ENCODE data around the gene PLXNA2.

The PLXNA2 gene

GRCh38 chr1:208004851-208005250 is 239.3 kb downstream of the PLXNA2 start:
- no peak for DNase-seq

- no peak for DNase-seq
Measured at GRCh38 chr1:208003241-208003640, 240.9 kb downstream of the PLXNA2 start.

- DNase-seq: no peak
Measured at GRCh38 chr1:208002672-208003071, 241.5 kb downstream of the PLXNA2 start.

- no peak for DNase-seq
Measured at GRCh38 chr1:208002078-208002477, 242.1 kb downstream of the PLXNA2 start.

GRCh38 chr1:208000504-208000903 is 243.7 kb downstream of the PLXNA2 start:
- no peak for DNase-seq

DNA sequence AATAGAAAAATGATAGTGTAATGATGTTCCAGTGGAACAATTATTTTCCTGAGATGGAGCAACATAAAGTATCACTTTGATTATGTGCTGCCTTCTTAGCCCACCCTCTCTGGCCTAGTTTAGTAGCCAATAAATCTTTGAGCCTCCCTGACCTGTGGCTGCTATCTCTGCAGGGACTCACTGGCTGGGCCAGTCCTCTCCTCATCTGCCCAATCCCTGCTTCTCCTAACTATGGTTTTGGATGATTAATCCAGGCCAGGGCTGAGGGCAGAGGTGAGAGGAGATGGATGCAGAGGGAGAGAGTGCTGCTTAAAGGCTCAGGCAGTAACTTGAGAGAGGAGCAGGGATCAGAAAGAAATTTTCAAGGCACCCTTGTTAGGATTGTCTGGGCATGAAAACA is 244.2 kb downstream of the PLXNA2 start:
- no peak for DNase-seq

GRCh38 chr1:207999274-207999915 is 244.8 kb downstream of the PLXNA2 start:
- no peak for DNase-seq

DNA sequence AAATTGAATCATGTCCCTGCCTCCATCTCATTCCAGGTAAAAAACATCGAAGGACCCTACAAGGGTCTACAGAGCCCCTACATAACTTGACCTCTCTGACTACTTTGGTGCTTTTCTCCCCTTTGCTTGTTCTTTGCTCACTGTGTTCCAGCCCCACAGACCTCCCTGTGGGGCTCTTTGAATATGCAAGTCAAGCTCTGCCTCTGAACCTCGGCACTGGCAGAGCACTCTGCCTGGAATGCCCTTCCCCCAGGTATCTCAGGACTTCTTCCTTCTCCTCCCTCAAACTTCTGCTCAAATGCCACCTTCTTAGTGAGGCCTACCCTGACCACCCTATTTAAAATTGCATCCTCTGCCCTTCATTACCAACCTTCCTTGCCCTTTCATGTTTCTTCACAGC is 245.5 kb downstream of the PLXNA2 start:
- no peak for DNase-seq

GRCh38 chr1:207997486-207998268 is 246.5 kb downstream of the PLXNA2 start:
- peak; percentile 87 for DNase-seq

DNA sequence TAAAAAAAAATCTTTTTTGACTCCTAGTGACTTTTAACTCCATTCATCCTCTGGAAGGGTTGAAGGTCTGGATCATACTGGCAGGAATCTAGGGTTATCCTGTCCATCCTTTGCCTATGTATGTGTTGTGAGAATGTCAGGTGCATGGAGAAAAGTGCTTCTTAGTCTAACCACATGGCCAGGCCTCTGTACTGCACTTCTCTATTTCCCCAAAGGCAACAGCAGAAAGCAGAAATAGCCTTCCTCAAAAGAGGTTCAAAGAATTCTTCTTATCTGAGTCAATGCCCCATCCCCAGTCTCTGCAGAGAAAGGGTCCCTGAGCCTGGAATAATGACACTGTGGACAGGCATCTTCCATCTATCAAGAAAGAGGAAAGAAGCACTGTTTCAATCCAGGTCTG is 247.5 kb downstream of the PLXNA2 start:
- no peak for DNase-seq

DNA sequence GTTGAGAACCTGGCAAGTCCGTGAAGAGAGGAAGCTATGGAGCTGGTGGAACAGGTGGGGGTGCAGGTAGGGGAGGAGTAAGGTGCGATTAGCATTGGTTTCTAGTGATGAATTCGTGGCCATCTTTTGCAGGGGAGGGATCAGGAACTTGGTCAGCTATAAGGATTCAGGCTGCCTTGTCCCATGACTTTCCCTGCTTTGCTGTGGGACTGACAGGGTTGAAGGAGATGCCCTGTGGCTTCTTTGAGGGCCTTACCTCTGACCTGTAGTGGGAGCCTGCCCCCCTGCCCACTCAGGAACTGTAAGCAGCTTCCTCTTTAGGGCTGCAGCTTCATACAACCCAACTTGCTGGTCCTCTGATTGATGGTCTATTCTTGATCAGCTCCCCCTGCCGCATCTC is 248.6 kb downstream of the PLXNA2 start:
- DNase-seq: no peak

DNA sequence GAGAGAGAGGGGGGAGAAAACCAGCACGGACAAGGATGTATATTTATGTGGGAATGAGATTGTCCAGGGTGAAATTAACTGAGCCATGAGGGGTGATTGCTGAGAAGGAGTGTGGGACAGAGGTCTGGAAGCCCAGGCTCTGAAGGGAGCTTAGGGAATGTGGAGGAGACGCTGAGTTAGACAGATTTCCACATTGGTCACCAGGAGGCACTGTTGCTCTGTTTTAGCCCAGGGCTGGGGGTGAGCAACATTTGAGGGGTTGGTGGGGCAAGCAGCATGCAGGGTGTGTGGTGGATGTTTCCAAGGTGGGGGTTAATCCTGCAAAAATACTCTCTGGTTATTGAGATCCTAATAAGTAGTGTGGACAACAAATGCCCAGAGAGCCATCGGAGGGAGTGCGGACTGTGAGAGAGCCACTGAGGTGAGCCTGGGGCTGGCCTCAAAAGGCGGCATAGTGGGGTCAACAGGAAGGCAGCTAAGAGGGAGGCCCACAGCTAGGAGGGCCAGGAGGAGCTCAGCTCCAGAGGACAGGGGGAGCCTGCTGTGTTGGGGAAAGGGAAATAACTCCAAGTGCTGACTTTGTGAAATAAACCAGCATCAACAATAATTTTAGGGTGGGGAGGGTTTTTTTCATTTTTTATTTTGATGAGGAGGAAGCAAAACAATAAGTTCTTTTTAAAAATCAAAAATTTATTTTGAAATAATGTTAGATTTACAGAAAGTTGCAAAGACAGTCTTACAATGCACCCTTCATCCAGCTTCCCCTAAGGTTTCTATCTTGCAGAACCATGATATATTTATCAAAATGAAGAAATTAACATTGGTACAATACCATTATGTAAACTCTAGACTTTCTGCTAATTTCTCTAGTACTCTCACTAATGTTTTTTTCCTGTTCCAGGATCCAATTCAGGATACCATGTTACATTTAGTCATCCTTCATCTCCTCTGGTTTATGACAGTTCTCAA is 250.4 kb downstream of the PLXNA2 start:
- DNase-seq: peak; percentile 12

DNA sequence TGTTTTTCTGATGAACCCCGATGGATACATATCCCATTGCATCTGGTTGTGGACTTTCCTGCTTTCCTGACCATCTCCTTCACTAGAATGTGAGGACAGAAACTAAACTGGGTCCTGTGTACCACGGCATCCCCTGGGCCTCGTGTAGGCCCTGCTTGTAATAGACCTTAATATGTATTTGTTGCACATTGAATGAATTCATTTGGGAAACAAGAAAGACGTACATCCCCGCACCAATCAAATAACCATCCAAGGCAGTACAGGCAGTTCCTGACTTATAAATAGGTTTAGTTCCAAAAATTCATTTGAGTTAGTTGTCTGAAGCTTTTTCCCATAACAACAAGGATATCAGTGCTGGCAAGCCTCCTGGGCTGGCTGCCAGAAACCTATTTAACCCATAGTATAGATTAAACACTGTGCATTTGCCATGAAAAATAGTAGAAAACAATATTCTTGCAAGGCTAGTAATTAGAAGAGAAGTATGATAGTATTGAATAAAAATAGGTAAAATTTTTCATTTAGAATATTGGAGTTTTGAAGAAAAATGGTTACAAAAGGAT is 251.4 kb downstream of the PLXNA2 start:
- DNase-seq: no peak

DNA sequence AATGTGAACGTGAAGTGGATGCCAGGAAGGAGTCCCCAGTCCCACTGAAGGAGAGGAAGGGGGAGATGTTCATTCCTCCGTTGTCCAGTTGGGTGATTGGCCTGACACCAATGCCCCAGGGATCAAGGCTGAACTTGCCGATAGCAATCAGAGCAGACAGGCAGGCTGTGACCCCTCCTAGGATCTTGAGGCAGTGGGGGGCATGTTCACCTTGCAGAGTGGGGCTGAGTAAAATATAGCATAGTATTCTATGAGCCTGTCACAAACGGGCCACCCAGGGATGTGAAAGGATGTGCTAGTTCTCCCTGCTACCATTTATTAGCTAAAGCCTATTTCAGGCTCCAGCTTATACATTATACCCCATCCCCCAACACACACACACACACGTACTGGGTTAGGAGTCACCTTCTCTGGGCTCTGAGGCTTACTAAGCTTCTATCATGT is 252.6 kb downstream of the PLXNA2 start:
- DNase-seq: no peak

DNA sequence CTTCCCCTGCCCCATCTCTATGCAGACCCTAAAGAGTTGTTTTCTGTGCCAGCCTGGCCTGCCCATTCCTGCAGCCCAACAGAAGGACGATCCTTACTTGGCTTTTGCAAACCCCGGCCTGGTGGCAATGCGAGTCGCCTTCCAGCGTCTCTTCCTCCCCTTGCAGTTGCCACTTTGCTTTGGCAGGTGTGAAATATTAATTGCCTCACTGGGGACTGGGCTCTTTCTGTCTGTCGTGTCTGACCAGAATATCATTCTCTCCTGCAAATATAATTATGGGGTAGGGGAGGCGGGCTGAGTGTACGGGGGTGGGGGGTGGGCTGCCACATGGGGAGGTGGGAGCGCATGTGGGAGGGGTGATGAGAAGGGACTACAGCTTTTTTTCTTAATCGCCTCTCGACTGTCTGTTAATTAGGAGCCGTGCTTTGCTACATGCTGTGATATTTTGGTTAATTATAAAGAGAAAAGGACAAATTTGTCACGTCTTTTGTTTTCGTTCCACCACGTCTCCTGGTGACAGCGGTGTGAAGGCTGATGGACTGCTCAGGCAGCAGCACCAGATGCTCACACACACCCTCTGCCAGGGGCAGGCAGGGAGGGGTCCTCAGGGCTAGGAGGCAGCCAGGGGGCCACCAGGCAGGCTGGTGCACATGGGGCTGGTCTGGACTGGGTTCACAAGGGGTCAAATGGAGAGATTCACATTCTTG is 253.2 kb downstream of the PLXNA2 start:
- DNase-seq: no peak

GRCh38 chr1:207990455-207990854 is 253.7 kb downstream of the PLXNA2 start:
- DNase-seq: no peak

GRCh38 chr1:207988326-207989165 is 255.6 kb downstream of the PLXNA2 start:
- DNase-seq: no peak

GRCh38 chr1:207987164-207987563 is 257.0 kb downstream of the PLXNA2 start:
- no peak for DNase-seq

GRCh38 chr1:207985996-207986395 is 258.2 kb downstream of the PLXNA2 start:
- DNase-seq: no peak

DNA sequence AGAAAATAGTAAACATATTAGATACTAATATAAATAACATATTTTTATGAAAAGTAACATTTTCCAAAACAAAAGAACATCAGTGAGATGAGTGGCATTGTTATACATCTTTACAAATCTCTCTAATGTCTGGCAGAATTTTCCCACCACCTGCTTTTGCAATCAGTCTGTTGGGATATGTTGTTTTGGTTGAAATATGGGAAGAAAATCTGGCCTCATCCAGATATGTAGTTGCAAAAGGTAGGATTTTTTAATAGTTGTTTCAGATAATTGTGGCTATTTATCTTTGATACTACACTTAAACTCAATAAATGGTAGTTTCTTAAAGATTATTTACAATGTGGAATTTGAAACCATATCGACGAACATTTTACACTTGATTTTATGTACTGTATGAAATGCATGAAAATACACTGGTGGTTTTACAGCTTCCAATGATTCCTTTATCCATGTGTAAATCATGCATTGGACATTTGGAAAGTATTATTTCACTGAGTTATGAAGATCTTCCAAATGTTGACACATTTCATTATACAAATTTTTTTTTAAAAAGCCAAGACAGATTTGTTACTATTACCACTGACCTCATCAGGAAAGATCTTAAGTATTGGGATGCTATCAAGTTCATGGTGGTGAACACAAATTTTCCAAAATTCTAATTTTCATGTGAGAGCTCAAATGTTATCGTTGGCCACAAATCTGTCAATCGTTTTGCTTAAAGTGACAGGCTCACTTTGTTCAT is 259.2 kb downstream of the PLXNA2 start:
- DNase-seq: no peak

Data from DMS53 (cell line).